A673 (cell line): ENCODE data around the gene BCLAF3. TPM values are rescaled to one million over a fixed set of nuclear protein-coding genes. Genes with fewer than 3 reads are reported as not detected.

Experiments used
- BruUV-seq: library from RNA; stranded (reverse); fragments of 400-500 nt; replicated peaks from 2 replicates; lab custom pipeline; 2021; lab: Mats Ljungman, UMichigan
- CTCF ChIA-PET: fragments of 300-600 bp; sonication (Branson Sonifier 250); formaldehyde crosslinking; loops from one replicate; lab custom pipeline; 2022; ENCODE audit warnings: antibody characterized with exemption; lab: Charles Lee
- POLR2A ChIA-PET: fragments of 300-600 bp; sonication (Branson Sonifier 250); formaldehyde crosslinking; loops from one replicate; lab custom pipeline; 2022; ENCODE audit warnings: antibody characterized with exemption; ENCODE audit not compliant: low non-redundant PET; lab: Charles Lee
- DNase-seq: peaks from one replicate; pipeline ENCODE4 v3.0.0-alpha.2; 2015; ENCODE audit warnings: low spot score
- H3K27ac ChIP-seq: fragments of 200-600 bp; sonication (generic); 2 replicates; pipeline ENCODE4 v1.5.1; 2016; ENCODE audit warnings: mixed run types, low read depth, mild to moderate bottlenecking, mixed read lengths, antibody characterized with exemption, low read length; ENCODE audit not compliant: poor library complexity, severe bottlenecking
- H3K27me3 ChIP-seq: fragments of 200-600 bp; sonication (generic); replicated peaks from 2 replicates; pipeline ENCODE4 v1.6.1; 2017; ENCODE audit warnings: mixed run types, low read depth, mild to moderate bottlenecking, mixed read lengths, antibody characterized with exemption, low read length; ENCODE audit not compliant: insufficient read depth, poor library complexity
- H3K36me3 ChIP-seq: fragments of 200-600 bp; sonication (generic); 2 replicates; pipeline ENCODE4 v1.6.1; 2016; ENCODE audit warnings: mixed run types, mild to moderate bottlenecking, mixed read lengths, antibody characterized with exemption, low read length; ENCODE audit not compliant: insufficient read depth, poor library complexity, severe bottlenecking
- H3K4me1 ChIP-seq: fragments of 200-600 bp; sonication (generic); 2 replicates; pipeline ENCODE4 v1.6.1; 2017; ENCODE audit warnings: mixed run types, mild to moderate bottlenecking, mixed read lengths, antibody characterized with exemption, low read length; ENCODE audit not compliant: insufficient read depth, poor library complexity, severe bottlenecking
- H3K4me3 ChIP-seq: fragments of 200-600 bp; sonication (generic); 2 replicates; pipeline ENCODE4 v1.5.1; 2016; ENCODE audit warnings: low read depth, mixed run types, mild to moderate bottlenecking, mixed read lengths, low read length; ENCODE audit not compliant: poor library complexity, severe bottlenecking
- H3K9me3 ChIP-seq: fragments of 200-600 bp; sonication (generic); 2 replicates; pipeline ENCODE4 v1.6.1; 2016; ENCODE audit warnings: mixed run types, low read depth, mild to moderate bottlenecking, mixed read lengths, antibody characterized with exemption, low read length; ENCODE audit not compliant: poor library complexity, severe bottlenecking
- CTCF ChIP-seq: fragments of 300-800, 200-600 bp; sonication (generic); conservative IDR thresholded peaks from 2 replicates; pipeline ENCODE4 v1.5.1; 2017; ENCODE audit warnings: low read depth, mild to moderate bottlenecking, antibody characterized with exemption, low read length, moderate library complexity, mixed read lengths
- EZH2 ChIP-seq: fragments of 200-600 bp; sonication (generic); IDR thresholded peaks from 2 replicates; pipeline ENCODE4 v1.6.1; 2017; ENCODE audit warnings: borderline replicate concordance, low read depth, mild to moderate bottlenecking, mixed read lengths, antibody characterized with exemption, low read length; ENCODE audit not compliant: poor library complexity, severe bottlenecking
- intact Hi-C: fragments of 100-400 bp; cut with micrococcal nuclease; formaldehyde crosslinking; loops from one replicate; pipeline ENCODE4 v1.10.0; 2022; ENCODE audit not compliant: unreplicated experiment
- total RNA-seq: library from RNA; stranded (reverse); gene quantifications from 2 replicates; pipeline ENCODE4 v1.2.3, GENCODE V29; 2021

The BCLAF3 gene
- total RNA-seq, 1 experiment from 2014 or later, result 7.7 TPM

DNA sequence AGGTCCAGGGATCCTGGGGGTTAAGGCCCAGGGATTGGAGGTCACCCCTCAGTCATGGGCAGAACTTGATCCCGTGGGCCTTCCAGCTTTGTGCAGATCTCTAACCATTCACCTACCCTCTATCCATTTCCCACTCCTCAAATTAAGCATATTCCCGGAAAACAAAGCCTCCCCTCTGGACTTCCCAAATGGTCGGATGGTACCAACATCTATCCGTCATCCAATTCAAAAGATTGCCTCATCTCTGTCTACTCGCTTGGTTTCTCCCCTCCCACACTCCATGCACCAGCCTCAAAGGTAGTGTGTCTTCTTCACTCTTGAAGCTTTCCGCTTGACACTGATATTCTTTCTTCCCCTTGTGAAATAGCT lies 473 bp upstream of the BCLAF3 start:
- peak; percentile 2 for DNase-seq
- H3K27ac ChIP-seq, result no peak overlapping the region
- intact Hi-C loops, result loop anchor here (2.0 kb wide), 1 partner anchor 87 kb away; no protein-coding TSS in a partner anchor
- H3K9me3 ChIP-seq, result no peaks in the 10 kb centered on the region
- no peaks in the 10 kb centered on the region for H3K27me3 ChIP-seq
- no peaks in the 10 kb centered on the region for H3K4me1 ChIP-seq
- H3K4me3 ChIP-seq, result peak overlapping the region; percentile 66
- no peaks in the 10 kb centered on the region for H3K36me3 ChIP-seq
- CTCF ChIA-PET, result no interaction called here
- no TSS peak for BruUV-seq
- TF ChIP-seq EZH2, result no peak
- no peak for TF ChIP-seq CTCF
- POLR2A ChIA-PET, result no interaction called here

DNA sequence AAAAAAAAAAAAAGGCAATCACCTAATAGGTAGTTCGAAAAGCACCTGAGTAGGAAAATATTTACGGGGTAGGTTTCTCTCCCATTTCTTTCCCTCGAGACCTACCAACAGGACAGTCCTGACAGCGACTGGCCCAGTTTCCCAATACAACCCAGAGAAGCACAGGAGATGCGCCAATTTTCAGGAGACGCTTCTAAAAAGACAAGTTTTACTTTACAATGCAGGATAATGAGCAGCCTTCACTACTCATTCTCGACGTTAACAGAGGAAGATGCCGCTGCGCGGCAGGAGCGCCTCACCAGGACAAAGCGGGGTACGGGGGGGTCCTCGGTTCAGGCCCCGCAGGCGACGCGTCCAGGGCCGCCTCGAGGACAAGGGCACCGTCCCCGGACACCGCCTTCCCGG lies 708 bp downstream of the BCLAF3 start:
- Histone ChIP-seq H3K9me3 (no peaks in the 10 kb centered on the region), H3K36me3 (no peaks in the 10 kb centered on the region), H3K4me1 (no peaks in the 10 kb centered on the region), H3K27ac (no peak overlapping the region), H3K4me3 (peak overlapping the region; percentile 66), H3K27me3 (no peaks in the 10 kb centered on the region)
- POLR2A ChIA-PET, result no interaction called here
- intact Hi-C loops, result loop anchor here (2.0 kb wide), 1 partner anchor 85 kb away; no protein-coding TSS in a partner anchor
- BruUV-seq, result no TSS peak
- TF ChIP-seq CTCF, result no peak
- CTCF ChIA-PET, result no interaction called here
- DNase-seq, result peak; percentile 14

- POLR2A ChIA-PET, result no interaction called here
- Histone ChIP-seq H3K9me3 (no peaks in the 10 kb centered on the region), H3K27me3 (no peaks in the 10 kb centered on the region), H3K27ac (no peak overlapping the region), H3K4me1 (no peaks in the 10 kb centered on the region), H3K36me3 (no peaks in the 10 kb centered on the region), H3K4me3 (no peak overlapping the region)
- TF ChIP-seq EZH2 (no peak), CTCF (no peak)
- DNase-seq, result no peak
- no TSS peak for BruUV-seq
- intact Hi-C loops, result no loop called here
- CTCF ChIA-PET, result no interaction called here
Observed at GRCh38 chrX:19987856-19988255, 3.0 kb downstream of the BCLAF3 start.
